Fibroblast of skin of right quadriceps (primary cell): ENCODE measurements around the gene RAB3C.
"Not testable (repeated sequence)": the region's sequence is repeated elsewhere in the genome, so short reads cannot be mapped to it uniquely, and the experiment has no call there.

ENCODE experiments used
- DNase-seq: peaks from one replicate; pipeline ENCODE4 v3.0.0-alpha.2; 2013

Gene RAB3C, protein sequence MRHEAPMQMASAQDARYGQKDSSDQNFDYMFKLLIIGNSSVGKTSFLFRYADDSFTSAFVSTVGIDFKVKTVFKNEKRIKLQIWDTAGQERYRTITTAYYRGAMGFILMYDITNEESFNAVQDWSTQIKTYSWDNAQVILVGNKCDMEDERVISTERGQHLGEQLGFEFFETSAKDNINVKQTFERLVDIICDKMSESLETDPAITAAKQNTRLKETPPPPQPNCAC

DNA sequence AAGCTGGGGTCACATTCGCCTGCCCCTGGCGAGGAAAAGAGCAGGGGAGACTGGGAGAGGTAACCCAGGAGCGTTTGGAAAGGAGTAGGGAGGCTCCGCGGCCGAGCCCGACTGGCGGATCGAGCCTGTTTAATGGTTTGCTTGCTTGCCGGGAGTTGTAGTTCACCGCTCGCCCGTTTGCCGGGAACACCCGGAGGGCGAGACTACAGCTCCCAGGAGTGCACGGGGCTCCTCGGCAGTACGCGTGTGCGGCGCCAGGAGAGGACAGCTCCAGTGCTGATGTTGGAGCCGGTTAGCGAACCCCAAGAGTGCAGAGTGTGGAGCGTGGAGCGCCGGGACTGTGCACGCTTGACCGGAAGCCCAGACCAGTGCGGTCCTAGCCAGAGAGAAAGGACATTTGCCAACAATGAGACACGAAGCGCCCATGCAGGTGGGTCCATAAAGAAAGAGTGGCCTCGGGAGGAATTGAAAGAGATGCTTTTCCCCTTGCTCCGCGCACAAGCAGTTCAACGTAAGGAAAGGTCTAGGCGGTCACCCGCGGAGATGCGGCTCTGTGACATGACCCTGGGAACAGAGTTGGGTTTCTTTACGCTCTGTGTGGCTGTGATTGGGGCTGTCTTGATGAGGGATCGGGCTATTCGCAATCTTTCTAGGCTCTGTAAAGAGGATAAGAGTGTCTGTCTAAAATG lies at the start of gene RAB3C:
RAB3C (plus strand) TSS at position 273 of the 689 bp plus-strand sequence; CDS start at position 407, 134 bp downstream.
- peak; percentile 87 for DNase-seq

DNA sequence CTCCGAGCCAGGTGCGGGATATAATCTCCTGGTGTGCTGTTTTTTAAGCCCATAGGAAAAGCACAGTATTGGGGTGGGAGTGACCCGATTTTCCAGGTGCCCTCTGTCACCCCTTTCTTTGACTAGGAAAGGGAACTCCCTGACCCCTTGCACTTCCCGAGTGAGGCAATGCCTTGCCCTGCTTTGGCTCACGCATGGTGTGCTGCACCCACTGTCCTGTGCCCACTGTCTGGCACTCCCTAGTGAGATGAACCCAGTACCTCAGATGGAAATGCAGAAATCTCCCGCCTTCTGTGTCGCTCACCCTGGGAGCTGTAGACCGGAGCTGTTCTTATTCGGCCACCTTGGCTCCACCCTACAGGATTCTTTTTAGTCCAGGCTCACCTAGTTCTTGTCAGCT lies 40.9 kb upstream of the RAB3C start:
- not testable (repeated sequence) for DNase-seq

DNA sequence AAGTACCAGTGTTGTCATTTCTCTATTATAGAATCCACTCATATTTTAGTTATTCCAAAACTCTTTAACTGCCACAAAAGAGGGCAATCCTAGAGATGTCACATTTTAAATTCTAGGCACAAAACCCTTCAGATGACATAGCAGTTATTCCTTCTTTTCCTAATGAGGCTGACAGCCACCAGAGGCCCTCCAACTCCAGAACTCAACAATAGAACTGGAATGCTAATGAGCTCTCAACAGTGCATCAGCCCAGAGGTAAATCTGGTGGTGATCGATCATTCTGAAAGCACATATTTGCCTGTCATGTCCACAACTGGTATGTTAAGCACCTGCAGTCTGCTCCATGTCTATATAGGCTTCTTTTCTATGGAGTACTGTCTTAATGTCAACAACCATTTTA lies 40.2 kb upstream of the RAB3C start:
- no peak for DNase-seq

DNA sequence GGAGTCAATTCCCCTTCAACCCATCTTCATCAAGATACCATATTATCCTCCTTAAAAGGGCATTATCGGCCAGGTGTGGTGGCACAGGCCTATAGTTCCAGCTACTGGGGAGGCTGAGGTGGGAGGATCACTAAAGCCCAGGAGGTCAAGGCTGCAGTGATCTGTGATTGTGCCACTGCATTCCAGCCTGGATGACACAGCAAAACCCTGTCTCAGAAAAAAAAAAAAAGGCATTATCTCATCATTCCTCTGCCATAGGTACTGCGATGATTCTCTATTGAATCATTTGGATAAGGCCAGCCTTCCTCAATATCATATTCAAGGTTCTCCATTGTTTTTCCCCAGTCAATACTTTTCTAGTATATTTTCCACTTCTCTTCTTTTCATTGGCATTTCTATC lies 39.2 kb upstream of the RAB3C start:
- DNase-seq = no peak

- DNase-seq = no peak
Observed at GRCh38 chr5:58544195-58544594, 38.7 kb upstream of the RAB3C start.

DNA sequence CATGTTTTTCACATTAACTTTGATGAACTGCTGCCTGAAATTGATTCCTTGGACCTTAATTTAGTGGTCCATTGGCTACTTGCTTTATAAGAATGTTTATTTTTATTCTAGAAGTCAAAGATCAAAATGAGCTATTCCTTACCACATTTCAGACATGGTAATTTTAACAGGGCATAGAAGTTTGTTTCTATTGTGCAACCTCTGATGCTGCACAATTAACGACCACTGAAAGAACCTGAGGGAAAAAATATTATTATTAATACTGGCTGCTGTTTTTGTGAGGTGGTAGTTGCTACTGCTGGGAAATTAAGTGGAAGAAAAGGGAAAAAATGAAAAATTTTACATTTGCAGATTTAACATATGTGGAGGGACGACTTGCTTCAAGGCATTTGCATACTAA lies 37.9 kb upstream of the RAB3C start:
- no peak for DNase-seq

- no peak for DNase-seq
Observed at GRCh38 chr5:58545912-58546311, 37.0 kb upstream of the RAB3C start.

DNA sequence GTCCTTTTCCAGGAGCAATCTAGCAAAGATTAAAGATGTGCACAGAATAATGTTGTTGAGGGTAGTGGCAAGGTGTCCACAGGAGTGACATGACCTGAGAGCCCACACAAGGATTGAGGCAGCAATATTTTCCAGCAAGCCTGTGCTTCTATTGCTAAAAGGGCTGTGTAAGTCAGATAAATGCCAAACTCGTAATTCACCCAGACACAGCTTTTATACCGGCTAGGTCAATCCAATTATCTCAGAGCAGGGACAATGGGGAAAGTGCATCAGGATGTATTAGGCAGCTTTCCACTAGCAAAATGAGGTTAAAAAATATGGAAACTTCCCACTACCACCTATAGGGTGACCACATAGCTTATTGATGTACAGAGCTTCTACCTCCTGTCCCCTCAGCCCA lies 34.8 kb upstream of the RAB3C start:
- DNase-seq = no peak

DNA sequence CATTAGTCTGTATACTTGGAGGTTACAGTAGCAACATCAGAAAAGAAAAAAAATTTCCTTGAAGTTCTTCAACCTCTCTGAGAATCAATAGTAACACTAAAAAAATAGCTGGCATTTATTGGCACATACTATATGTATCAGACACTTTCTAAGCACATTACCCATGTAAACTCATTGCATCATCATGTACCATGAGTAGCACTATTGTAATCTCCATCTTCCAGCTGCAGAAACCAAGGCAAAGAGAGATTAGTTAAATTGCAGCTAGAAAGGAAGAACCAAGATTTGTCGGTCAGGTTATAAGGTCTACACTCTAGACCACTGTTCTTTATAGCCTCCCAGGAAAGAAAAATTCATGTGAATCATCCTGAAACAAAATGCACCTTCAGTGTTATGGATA lies 31.4 kb upstream of the RAB3C start:
- no peak for DNase-seq

GRCh38 chr5:58557665-58558338 lies 25.1 kb upstream of the RAB3C start:
- DNase-seq = not testable (repeated sequence)

GRCh38 chr5:58563016-58563700 lies 19.7 kb upstream of the RAB3C start:
- DNase-seq = not testable (repeated sequence)

GRCh38 chr5:58564043-58564832 lies 18.6 kb upstream of the RAB3C start:
- DNase-seq = not testable (repeated sequence)

DNA sequence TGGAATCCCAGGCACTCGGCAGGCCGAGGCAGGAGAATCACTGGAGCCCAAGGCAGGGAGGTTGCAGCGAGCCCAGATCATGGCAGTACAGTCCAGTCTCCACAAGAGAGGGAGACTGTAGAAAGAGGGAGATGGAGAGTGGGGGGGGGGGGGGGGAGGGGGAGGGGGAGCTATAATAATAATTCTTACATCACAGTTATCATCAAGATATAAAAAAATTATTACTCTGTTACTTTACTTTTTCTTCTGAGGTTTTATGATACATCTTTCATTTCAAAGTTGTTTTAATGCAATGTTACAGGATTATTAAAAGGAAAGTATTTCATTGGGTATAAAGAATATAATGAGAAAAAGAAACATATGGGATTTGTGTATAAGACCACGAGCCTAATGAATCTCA lies 17.8 kb upstream of the RAB3C start:
- no peak for DNase-seq

- no peak for DNase-seq
Observed at GRCh38 chr5:58571501-58571900, 11.4 kb upstream of the RAB3C start.

- DNase-seq = not testable (repeated sequence)
Observed at GRCh38 chr5:58572973-58573372, 9.9 kb upstream of the RAB3C start.

DNA sequence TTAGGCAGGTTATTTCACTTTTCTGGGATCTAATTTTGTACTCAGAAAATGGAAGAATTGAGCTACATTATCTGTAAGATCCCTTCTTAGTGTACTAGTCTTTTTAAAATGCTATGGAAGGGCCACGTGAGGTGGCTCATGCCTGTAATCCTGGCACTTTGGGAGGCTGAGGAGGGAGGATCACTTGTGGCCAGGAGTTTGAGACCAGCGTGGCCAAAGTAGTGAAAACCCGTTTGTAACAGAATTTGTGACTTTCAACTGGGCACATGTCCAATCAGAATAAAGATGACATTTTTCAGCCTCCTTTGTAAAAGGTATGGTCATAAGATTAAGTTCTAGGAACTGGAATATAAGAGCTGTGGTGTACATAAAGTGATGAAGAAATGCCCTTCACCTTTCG lies 3.1 kb upstream of the RAB3C start:
- DNase-seq = no peak

DNA sequence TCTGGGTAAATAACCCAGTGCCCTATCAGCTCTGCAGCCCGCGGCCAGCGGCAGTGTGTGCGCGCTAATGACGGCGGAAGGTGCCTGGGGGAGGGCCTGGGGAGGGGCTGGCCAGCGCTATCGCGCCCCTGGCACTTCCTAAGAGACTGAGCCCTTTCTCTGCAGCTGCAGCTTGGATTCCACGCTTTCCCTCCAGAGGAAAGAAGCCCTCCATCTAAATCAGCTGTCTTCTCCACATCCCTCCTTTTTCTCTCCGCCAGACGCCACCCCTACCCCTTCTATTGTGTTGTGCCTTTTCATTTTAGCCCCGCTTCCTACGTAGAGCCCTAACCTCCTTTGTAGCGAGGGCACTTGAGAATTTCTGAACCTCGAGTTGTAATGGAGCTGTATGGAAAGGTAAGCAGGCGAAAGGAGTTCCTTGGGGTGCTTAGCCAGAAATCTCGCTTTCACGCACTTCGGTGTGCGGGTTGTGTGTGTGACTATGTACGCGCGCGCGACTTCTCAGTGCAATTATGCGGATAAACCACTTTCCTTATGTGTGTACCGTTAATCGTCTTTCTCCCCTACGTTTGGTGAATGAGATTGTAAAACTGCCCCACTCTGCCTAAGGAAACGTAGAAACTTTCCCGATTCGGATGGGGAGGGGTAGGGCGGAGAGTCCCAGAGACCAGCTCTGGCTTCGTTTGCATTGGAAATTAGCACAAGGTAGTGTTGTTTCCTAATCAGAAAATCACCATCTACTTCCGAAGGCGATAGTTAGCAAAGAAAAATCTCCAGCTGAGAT lies 664 bp upstream of the RAB3C start:
- DNase-seq = no peak

GRCh38 chr5:58595952-58596351 lies 13.1 kb downstream of the RAB3C start:
- no peak for DNase-seq

GRCh38 chr5:58598440-58598839 lies 15.6 kb downstream of the RAB3C start:
- DNase-seq = no peak

- DNase-seq = no peak
Observed at GRCh38 chr5:58599217-58599616, 16.3 kb downstream of the RAB3C start.

DNA sequence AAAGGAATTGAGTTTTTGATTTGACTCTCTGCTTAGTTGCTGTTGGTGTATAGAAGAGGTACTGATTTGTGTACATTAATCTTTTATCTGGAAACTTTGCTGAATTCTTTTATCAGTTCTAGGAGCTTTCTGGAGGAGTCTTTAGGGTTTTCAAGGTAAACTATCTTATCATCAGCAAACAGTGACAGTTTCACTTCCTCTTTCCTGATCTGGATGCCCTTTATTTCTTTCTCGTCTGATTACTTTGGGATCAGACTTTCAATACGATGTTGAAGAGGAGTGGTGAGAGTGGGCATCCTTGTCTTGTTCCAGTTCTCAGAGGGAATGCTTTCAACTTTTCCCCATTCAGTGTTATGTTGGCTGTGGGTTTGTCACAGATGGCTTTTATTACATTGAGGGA lies 17.7 kb downstream of the RAB3C start:
- DNase-seq = not testable (repeated sequence)

DNA sequence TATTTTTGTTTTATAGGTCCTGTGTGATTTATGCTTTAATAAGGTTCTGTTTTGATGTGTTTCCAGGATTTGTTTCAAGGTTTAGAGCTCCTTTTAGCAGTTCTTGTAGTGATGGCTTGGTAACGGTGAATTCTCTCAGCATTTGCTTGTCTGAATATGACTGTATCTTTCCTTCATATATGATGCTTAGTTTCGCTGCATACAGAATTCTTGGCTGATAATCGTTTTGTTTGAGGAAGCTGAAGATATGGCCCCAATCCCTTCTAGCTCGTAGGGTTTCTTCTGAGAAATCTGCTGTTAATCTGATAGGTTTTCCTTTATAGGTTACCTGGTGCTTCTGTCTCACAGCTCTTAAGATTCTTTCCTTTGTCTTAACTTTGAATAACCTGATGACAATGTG lies 20.0 kb downstream of the RAB3C start:
- DNase-seq = not testable (repeated sequence)
